ENCODE results near the gene WNK1. TPM values are rescaled to one million over a fixed set of nuclear protein-coding genes. Genes with fewer than 3 reads are reported as not detected.

WNK1 gene
- total and polyA plus RNA-seq, 2 of the 8 experiments (the other 6 are each of a cell fraction or from before 2014, with no cell fraction given) = 88.2 to 157 TPM

DNA sequence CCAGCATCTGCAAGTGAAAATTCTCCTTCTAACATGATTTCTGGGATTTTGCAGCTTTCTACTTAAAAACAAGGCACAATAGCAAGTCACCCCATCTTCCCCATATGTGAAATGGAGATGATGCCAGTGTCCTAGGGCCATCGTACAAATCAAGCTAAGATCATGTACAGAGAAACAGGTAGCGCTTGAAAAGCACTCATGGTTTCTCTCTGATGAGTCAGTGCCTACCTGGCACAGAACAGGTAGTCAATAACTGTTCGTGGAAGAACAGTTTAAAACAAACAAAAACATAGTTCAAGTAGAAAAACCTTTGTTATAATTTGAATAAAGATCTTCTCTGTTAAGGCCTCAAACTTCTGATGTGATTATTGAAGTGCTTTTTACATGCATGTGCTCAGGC is 150.2 kb downstream of the WNK1 start (continued):
- TF ChIP-seq, protein P1, sequence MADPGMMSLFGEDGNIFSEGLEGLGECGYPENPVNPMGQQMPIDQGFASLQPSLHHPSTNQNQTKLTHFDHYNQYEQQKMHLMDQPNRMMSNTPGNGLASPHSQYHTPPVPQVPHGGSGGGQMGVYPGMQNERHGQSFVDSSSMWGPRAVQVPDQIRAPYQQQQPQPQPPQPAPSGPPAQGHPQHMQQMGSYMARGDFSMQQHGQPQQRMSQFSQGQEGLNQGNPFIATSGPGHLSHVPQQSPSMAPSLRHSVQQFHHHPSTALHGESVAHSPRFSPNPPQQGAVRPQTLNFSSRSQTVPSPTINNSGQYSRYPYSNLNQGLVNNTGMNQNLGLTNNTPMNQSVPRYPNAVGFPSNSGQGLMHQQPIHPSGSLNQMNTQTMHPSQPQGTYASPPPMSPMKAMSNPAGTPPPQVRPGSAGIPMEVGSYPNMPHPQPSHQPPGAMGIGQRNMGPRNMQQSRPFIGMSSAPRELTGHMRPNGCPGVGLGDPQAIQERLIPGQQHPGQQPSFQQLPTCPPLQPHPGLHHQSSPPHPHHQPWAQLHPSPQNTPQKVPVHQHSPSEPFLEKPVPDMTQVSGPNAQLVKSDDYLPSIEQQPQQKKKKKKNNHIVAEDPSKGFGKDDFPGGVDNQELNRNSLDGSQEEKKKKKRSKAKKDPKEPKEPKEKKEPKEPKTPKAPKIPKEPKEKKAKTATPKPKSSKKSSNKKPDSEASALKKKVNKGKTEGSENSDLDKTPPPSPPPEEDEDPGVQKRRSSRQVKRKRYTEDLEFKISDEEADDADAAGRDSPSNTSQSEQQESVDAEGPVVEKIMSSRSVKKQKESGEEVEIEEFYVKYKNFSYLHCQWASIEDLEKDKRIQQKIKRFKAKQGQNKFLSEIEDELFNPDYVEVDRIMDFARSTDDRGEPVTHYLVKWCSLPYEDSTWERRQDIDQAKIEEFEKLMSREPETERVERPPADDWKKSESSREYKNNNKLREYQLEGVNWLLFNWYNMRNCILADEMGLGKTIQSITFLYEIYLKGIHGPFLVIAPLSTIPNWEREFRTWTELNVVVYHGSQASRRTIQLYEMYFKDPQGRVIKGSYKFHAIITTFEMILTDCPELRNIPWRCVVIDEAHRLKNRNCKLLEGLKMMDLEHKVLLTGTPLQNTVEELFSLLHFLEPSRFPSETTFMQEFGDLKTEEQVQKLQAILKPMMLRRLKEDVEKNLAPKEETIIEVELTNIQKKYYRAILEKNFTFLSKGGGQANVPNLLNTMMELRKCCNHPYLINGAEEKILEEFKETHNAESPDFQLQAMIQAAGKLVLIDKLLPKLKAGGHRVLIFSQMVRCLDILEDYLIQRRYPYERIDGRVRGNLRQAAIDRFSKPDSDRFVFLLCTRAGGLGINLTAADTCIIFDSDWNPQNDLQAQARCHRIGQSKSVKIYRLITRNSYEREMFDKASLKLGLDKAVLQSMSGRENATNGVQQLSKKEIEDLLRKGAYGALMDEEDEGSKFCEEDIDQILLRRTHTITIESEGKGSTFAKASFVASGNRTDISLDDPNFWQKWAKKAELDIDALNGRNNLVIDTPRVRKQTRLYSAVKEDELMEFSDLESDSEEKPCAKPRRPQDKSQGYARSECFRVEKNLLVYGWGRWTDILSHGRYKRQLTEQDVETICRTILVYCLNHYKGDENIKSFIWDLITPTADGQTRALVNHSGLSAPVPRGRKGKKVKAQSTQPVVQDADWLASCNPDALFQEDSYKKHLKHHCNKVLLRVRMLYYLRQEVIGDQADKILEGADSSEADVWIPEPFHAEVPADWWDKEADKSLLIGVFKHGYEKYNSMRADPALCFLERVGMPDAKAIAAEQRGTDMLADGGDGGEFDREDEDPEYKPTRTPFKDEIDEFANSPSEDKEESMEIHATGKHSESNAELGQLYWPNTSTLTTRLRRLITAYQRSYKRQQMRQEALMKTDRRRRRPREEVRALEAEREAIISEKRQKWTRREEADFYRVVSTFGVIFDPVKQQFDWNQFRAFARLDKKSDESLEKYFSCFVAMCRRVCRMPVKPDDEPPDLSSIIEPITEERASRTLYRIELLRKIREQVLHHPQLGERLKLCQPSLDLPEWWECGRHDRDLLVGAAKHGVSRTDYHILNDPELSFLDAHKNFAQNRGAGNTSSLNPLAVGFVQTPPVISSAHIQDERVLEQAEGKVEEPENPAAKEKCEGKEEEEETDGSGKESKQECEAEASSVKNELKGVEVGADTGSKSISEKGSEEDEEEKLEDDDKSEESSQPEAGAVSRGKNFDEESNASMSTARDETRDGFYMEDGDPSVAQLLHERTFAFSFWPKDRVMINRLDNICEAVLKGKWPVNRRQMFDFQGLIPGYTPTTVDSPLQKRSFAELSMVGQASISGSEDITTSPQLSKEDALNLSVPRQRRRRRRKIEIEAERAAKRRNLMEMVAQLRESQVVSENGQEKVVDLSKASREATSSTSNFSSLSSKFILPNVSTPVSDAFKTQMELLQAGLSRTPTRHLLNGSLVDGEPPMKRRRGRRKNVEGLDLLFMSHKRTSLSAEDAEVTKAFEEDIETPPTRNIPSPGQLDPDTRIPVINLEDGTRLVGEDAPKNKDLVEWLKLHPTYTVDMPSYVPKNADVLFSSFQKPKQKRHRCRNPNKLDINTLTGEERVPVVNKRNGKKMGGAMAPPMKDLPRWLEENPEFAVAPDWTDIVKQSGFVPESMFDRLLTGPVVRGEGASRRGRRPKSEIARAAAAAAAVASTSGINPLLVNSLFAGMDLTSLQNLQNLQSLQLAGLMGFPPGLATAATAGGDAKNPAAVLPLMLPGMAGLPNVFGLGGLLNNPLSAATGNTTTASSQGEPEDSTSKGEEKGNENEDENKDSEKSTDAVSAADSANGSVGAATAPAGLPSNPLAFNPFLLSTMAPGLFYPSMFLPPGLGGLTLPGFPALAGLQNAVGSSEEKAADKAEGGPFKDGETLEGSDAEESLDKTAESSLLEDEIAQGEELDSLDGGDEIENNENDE (IDR thresholded peaks at IDR 0.05; ENCODE audit: insufficient replicate concordance, low read length) = no peak
- TF ChIP-seq SRF (IDR thresholded peaks at IDR 0.05; ENCODE audit: low read depth, low read length) (no peak), KDM1A (IDR thresholded peaks at IDR 0.05; ENCODE audit: borderline replicate concordance, low read length) (no peak), NANOG (IDR thresholded peaks at IDR 0.05; ENCODE audit: insufficient read depth, low read depth, low read length, poor library complexity, severe bottlenecking) (no peak), POLR2AphosphoS5 (IDR thresholded peaks at IDR 0.05; ENCODE audit: low read depth, low read length) (no peak), SAP30 (IDR thresholded peaks at IDR 0.05; ENCODE audit: insufficient read depth, insufficient replicate concordance, low read length) (no peak), CREB1 (IDR thresholded peaks at IDR 0.05) (no peak), BRCA1 (IDR thresholded peaks at IDR 0.05; ENCODE audit: low read depth, low read length) (no peak)

All from H1 (cell line).